Right lobe of liver (tissue), 6 donors: ENCODE results near the gene MPIG6B. TPM values are rescaled to one million over a fixed set of nuclear protein-coding genes. Genes with fewer than 3 reads are reported as not detected.

ENCODE experiments used
- ATAC-seq, 4 donors: fragments of 200-7000 bp; cut with Tn5 transposase; one replicate each; pipeline ENCODE4 v1.9.1; 2020; ENCODE audit warnings: mild to moderate bottlenecking in 4 of 4, moderate library complexity in 4 of 4
- DNase-seq, 3 donors: peaks; one replicate each; pipeline ENCODE4 v3.0.0-alpha.2; 2020
- H3K27ac ChIP-seq, 3 donors: fragments of 200-600 bp; one replicate each; pipeline ENCODE4 v1.8.0; 2022
- H3K27me3 ChIP-seq, 2 donors: fragments of 200-600 bp; one replicate each; pipeline ENCODE4 v1.8.0; 2022
- H3K36me3 ChIP-seq, 4 donors: fragments of 200-600 bp; sonication (generic) in 1 of 4; one replicate each; pipeline versions ENCODE4 v1.5.1 to v1.8.0; 2017 to 2022; ENCODE audit warnings: control low read depth in 1 of 4
- H3K4me1 ChIP-seq, 4 donors: fragments of 200-600 bp; sonication (generic) in 1 of 4; one replicate each; pipeline versions ENCODE4 v1.5.1 to v1.8.0; 2017 to 2022; ENCODE audit warnings: control low read depth in 1 of 4
- H3K4me3 ChIP-seq, 3 donors: fragments of 200-600 bp; one replicate each; pipeline ENCODE4 v1.8.0; 2022
- H3K9me3 ChIP-seq, 4 donors: fragments of 200-600 bp; sonication (generic) in 1 of 4; one replicate each; pipeline versions ENCODE4 v1.5.1 to v1.8.0; 2017 to 2022; ENCODE audit warnings: control low read depth in 1 of 4
- CTCF ChIP-seq, 4 donors: fragments of 200-600 bp in 3 of 4; fragments of 450-650 bp in 1 of 4; IDR thresholded peaks; one replicate each; pipeline versions ENCODE4 v1.5.1 to v1.8.0; 2016 to 2022; ENCODE audit warnings: antibody characterized with exemption in 4 of 4, mild to moderate bottlenecking in 2 of 4
- POLR2A ChIP-seq: fragments of 450-650 bp; IDR thresholded peaks from one replicate; pipeline ENCODE4 v1.6.1; 2017; ENCODE audit warnings: antibody characterized with exemption, mild to moderate bottlenecking
- WGBS: methylation state at CpG from one replicate; pipeline ENCODE4 v1.1.6; 2018; ENCODE audit warnings: low coverage, low lambda C conversion rate; ENCODE audit not compliant: insufficient coverage; ENCODE audit errors: missing lambda C conversion rate; 5-methylcytosine and 5-hydroxymethylcytosine counted together
- intact Hi-C, 2 donors: fragments of 100-400 bp; cut with DNase I; formaldehyde crosslinking; loops; one replicate each; pipeline versions ENCODE4 v1.11.2 to v1.14.1; 2022
- total RNA-seq, 6 experiments: library from RNA; depleted of rRNA in 2 of 6; stranded (reverse); fragments of >200 nt in 2 of 6; fragmentation: NEBNext Ultra II Directional in 3 of 6; extraction: Animal tissue kit (Norgen Biotek cat#: 25700) in 3 of 6; gene quantifications; one replicate each; pipeline versions ENCODE4 v1.1.0 to v1.2.4, GENCODE V29; 2016 to 2023
- donor health status: DM: no; HTN: yes; CAD: no.
- donor health status: DM: no; HTN: no; CAD: no.
- donor health status: DM: no; HTN: no; CAD: no.
- donor health status: DM: no; HTN: yes; CAD: no.
- donor health status: DM: no; HTN: yes; CAD: no.

The MPIG6B gene
- total RNA-seq, 6 experiments from 2014 or later, result 0.33 to 0.56 TPM; not detected in 4

DNA sequence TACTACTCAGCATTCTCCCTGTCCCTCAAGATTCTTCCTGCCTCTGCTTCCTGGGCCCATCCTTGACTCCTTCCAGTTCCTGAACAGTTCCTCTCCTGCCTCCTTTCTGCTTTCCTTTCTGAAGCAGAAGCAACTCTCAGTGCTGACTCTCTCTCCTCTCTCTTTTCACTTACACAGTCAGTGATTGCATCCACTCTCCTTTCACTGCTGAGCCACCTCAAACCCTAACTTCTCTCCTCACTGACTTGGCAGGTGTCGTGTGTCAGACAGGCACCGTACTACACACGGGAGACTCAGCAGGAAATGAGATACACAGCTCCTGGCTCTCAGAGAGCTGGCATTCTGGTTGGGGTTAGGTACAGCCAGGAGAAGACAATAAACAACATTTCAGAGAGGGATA is 25.6 kb upstream of the MPIG6B start:
- H3K27ac ChIP-seq, result no peak overlapping the region
- ATAC-seq (no peak), DNase-seq (no peak)
- peaks cover 0 to 61% (median 6%) of the 10 kb centered on the region in 4 donors for H3K36me3 ChIP-seq
- TF ChIP-seq POLR2A, result no peak
- TF ChIP-seq CTCF (IDR thresholded peaks at IDR 0.05), result no peak
- intact Hi-C loops, result no loop called here
- no peak overlapping the region for H3K4me3 ChIP-seq
- no peaks in the 10 kb centered on the region for H3K9me3 ChIP-seq
- WGBS, result 67% methylated on average over 3 of the region's 3 CpGs
- peaks cover 0 to 18% (median 11%) of the 10 kb centered on the region in 4 donors for H3K4me1 ChIP-seq
- H3K27me3 ChIP-seq, result no peaks in the 10 kb centered on the region

- TF ChIP-seq POLR2A, result no peak
- TF ChIP-seq CTCF (IDR thresholded peaks at IDR 0.05), result no peak
- intact Hi-C loops, result no loop called here
- H3K9me3 ChIP-seq, result no peaks in the 10 kb centered on the region
- no peak overlapping the region for H3K4me3 ChIP-seq
- DNase-seq, result no peak
- H3K27ac ChIP-seq, result no peak overlapping the region
- H3K27me3 ChIP-seq, result no peaks in the 10 kb centered on the region
- ATAC-seq, result no peak
- peaks cover 0 to 29% (median 2%) of the 10 kb centered on the region in 4 donors for H3K36me3 ChIP-seq
- peaks cover 0 to 21% (median 11%) of the 10 kb centered on the region in 4 donors for H3K4me1 ChIP-seq
- WGBS, result 47% methylated on average over 4 of the region's 5 CpGs
Observed at GRCh38 chr6:31700740-31701401, 22.3 kb upstream of the MPIG6B start.

GRCh38 chr6:31701666-31702404 is 21.3 kb upstream of the MPIG6B start:
- peaks cover 0 to 21% (median 2%) of the 10 kb centered on the region in 4 donors for H3K36me3 ChIP-seq
- peak; percentile 58 to 76 (median 69) for DNase-seq
- no peaks in the 10 kb centered on the region for H3K9me3 ChIP-seq
- ATAC-seq, result peak in 2 of 4 donors; percentile 15 to 24
- peaks cover 0 to 21% (median 11%) of the 10 kb centered on the region in 4 donors for H3K4me1 ChIP-seq
- intact Hi-C loops, result no loop called here
- H3K4me3 ChIP-seq, result peak overlapping the region; percentile 71 to 80 (median 77)
- peak overlapping the region; percentile 95 to 98 (median 97) for H3K27ac ChIP-seq
- H3K27me3 ChIP-seq, result no peaks in the 10 kb centered on the region
- TF ChIP-seq POLR2A (no peak), CTCF (IDR thresholded peaks at IDR 0.05) (no peak)
- 2% methylated on average over 3 of the region's 7 CpGs for WGBS

GRCh38 chr6:31702405-31702818 is 20.8 kb upstream of the MPIG6B start:
- Histone ChIP-seq H3K36me3 (peaks cover 0 to 20% (median 2%) of the 10 kb centered on the region in 4 donors), H3K4me3 (peak overlapping the region; percentile 71 to 80 (median 77)), H3K27me3 (no peaks in the 10 kb centered on the region), H3K9me3 (no peaks in the 10 kb centered on the region), H3K27ac (peak overlapping the region; percentile 95 to 98 (median 97)), H3K4me1 (peaks cover 0 to 21% (median 11%) of the 10 kb centered on the region in 4 donors)
- no peak for DNase-seq
- peak; percentile 1 to 6 (median 4) for ATAC-seq
- intact Hi-C loops, result no loop called here
- TF ChIP-seq POLR2A (no peak), CTCF (IDR thresholded peaks at IDR 0.05) (no peak)
- WGBS, result under 1% methylated on average over 10 of the region's 10 CpGs
